Endothelial cell of umbilical vein (primary cell): Measurements from ENCODE around the gene DMD. TPM values are rescaled to one million over a fixed set of nuclear protein-coding genes. Genes with fewer than 3 reads are reported as not detected.

Source experiments
- BruUV-seq: library from RNA; stranded (reverse); fragments of 400-500 nt; replicated peaks from 2 replicates; lab custom pipeline; 2021; lab: Mats Ljungman, UMichigan
- CTCF ChIA-PET: fragments of 300-600, 350-600 bp; sonication (Branson Sonifier 250); formaldehyde crosslinking; loops from one replicate; lab custom pipeline; 2021; ENCODE audit warnings: antibody characterized with exemption, inconsistent platforms; lab: Charles Lee
- POLR2A ChIA-PET: fragments of 300-600, 350-600 bp; sonication (Branson Sonifier 250); formaldehyde crosslinking; loops from one replicate; lab custom pipeline; 2021; ENCODE audit warnings: antibody characterized with exemption, inconsistent platforms; lab: Charles Lee
- DNase-seq: peaks from one replicate; pipeline ENCODE4 v3.0.0-alpha.2; 2011; ENCODE audit warnings: low read depth, low spot score
- FAIRE-seq: peaks from 2 replicates; lab custom pipeline; 2011; peaks lifted over from hg19 to GRCh38; lab: Jason Lieb, UNC
- H2AFZ ChIP-seq: 2 replicates; pipeline ENCODE4 v1.6.0; 2012; ENCODE audit warnings: low read depth, low read length, control low read depth, inconsistent platforms
- H3K27ac ChIP-seq: 2 replicates; pipeline ENCODE4 v1.5.1; 2011; ENCODE audit warnings: low read depth, mild to moderate bottlenecking, control low read depth, low read length, moderate library complexity; ENCODE audit not compliant: insufficient read depth
- H3K27me3 ChIP-seq, 2 experiments: 2 replicates each; pipeline versions ENCODE4 v1.6.0 to v1.6.1; 2011; ENCODE audit warnings: low read length in 2 of 2, mixed read lengths in 1 of 2; ENCODE audit not compliant: control insufficient read depth in 2 of 2, insufficient read depth in 2 of 2
- H3K36me3 ChIP-seq, 2 experiments: 2 replicates in 1 of 2; 3 replicates in 1 of 2; pipeline ENCODE4 v1.5.1; 2011; ENCODE audit warnings: low read length in 2 of 2, mild to moderate bottlenecking in 1 of 2, moderate library complexity in 1 of 2; ENCODE audit not compliant: control insufficient read depth in 2 of 2, insufficient read depth in 2 of 2; ENCODE audit errors: extremely low read depth in 1 of 2
- H3K4me1 ChIP-seq: 3 replicates; pipeline ENCODE4 v1.5.1; 2011; ENCODE audit warnings: mild to moderate bottlenecking, low read length; ENCODE audit not compliant: control insufficient read depth, insufficient read depth; ENCODE audit errors: extremely low read depth
- H3K4me2 ChIP-seq: 2 replicates; pipeline ENCODE4 v1.6.1; 2011; ENCODE audit warnings: low read length, control low read depth, mixed read lengths; ENCODE audit not compliant: insufficient read depth
- H3K4me3 ChIP-seq, 3 experiments: fragments of 200-600 bp in 1 of 3; sonication (generic), shearing (Covaris generic) in 1 of 3; replicated peaks in 1 of 3; 2 replicates each; pipeline ENCODE4 v1.5.1; 2011 to 2016; ENCODE audit warnings: control low read depth in 3 of 3, low read length in 3 of 3, mild to moderate bottlenecking in 2 of 3, inconsistent platforms in 1 of 3, low read depth in 1 of 3, moderate library complexity in 1 of 3; ENCODE audit not compliant: insufficient read depth in 1 of 3
- H3K79me2 ChIP-seq: 2 replicates; pipeline ENCODE4 v1.6.0; 2012; ENCODE audit warnings: low read length, inconsistent platforms; ENCODE audit not compliant: control insufficient read depth, insufficient read depth
- H3K9ac ChIP-seq: replicated peaks from 2 replicates; pipeline ENCODE3; 2011; ENCODE audit warnings: low read length, control low read depth; ENCODE audit not compliant: insufficient read depth; ENCODE audit errors: extremely low read depth
- H3K9me1 ChIP-seq: replicated peaks from 3 replicates; pipeline ENCODE4 v1.6.0; 2011; ENCODE audit warnings: mild to moderate bottlenecking, low read length; ENCODE audit not compliant: control insufficient read depth, insufficient read depth; ENCODE audit errors: extremely low read depth
- H3K9me3 ChIP-seq: replicated peaks from 2 replicates; pipeline ENCODE4 v1.5.1; 2012; ENCODE audit warnings: low read length, inconsistent platforms; ENCODE audit not compliant: control insufficient read depth, insufficient read depth
- H4K20me1 ChIP-seq: replicated peaks from 2 replicates; pipeline ENCODE3; 2011; ENCODE audit warnings: mild to moderate bottlenecking, low read length; ENCODE audit not compliant: control insufficient read depth, insufficient read depth; ENCODE audit errors: extremely low read depth
- CTCF ChIP-seq, 2 donors: IDR thresholded peaks; 1 replicate in 1 of 2; 2 replicates in 1 of 2; pipeline ENCODE4 v1.5.1; 2011; ENCODE audit warnings: low read length in 2 of 2, mild to moderate bottlenecking in 2 of 2, moderate library complexity in 2 of 2, control low read depth in 1 of 2, inconsistent platforms in 1 of 2, low read depth in 1 of 2; ENCODE audit not compliant: insufficient read depth in 1 of 2; ENCODE audit errors: extremely low read depth in 1 of 2
- EZH2 ChIP-seq: IDR thresholded peaks from 2 replicates; pipeline ENCODE4 v1.6.1; 2012; ENCODE audit warnings: borderline replicate concordance, low read depth, mild to moderate bottlenecking, moderate library complexity, low read length, inconsistent platforms; ENCODE audit not compliant: severe bottlenecking
- FOS ChIP-seq: IDR thresholded peaks from 2 replicates; pipeline ENCODE4 v1.6.1; 2011; ENCODE audit warnings: mild to moderate bottlenecking, low read length, moderate library complexity, borderline replicate concordance; ENCODE audit not compliant: insufficient read depth
- GATA2 ChIP-seq: IDR thresholded peaks from 2 replicates; pipeline ENCODE4 v1.7.0; 2011; ENCODE audit warnings: low read depth, mild to moderate bottlenecking, moderate library complexity, mixed read lengths, low read length; ENCODE audit not compliant: insufficient read length, insufficient read depth
- JUN ChIP-seq: IDR thresholded peaks from 2 replicates; pipeline ENCODE4 v1.6.1; 2011; ENCODE audit warnings: borderline replicate concordance, low read depth; ENCODE audit not compliant: insufficient read length, insufficient read depth
- MAX ChIP-seq: IDR thresholded peaks from 2 replicates; pipeline ENCODE4 v1.6.1; 2011; ENCODE audit not compliant: insufficient read depth, insufficient read length
- MYC ChIP-seq: IDR thresholded peaks from one replicate; pipeline ENCODE4 v1.6.1; 2011; ENCODE audit warnings: mild to moderate bottlenecking, low read depth, low read length
- POLR2A ChIP-seq: IDR thresholded peaks from 2 replicates; pipeline ENCODE4 v1.6.1; 2012; ENCODE audit warnings: low read depth, mild to moderate bottlenecking, control low read depth, low read length
- dilution Hi-C: fragments of 300-500 bp; cut with MboI; formaldehyde crosslinking; loops from one replicate; pipeline ENCODE4 v1.15.0; 2019; ENCODE audit warnings: low sequenced_read_pairs; ENCODE audit not compliant: extremely low pct_ligation_motif_present
- intact Hi-C: fragments of 100-400 bp; cut with micrococcal nuclease; formaldehyde crosslinking; loops from one replicate; pipeline ENCODE4 v1.10.0; 2022
- polyA plus RNA-seq, 4 experiments: library from polyadenylated mRNA; depleted of rRNA in 3 of 4; stranded (reverse) in 3 of 4; unstranded in 1 of 4; fragments of >200 nt; gene quantifications; 2 replicates each; pipeline versions ENCODE4 v1.2.1 to v1.2.3, GENCODE V29; 2011 to 2012; ENCODE audit warnings: missing spikeins in 1 of 4
- total RNA-seq: library from RNA; stranded (reverse); gene quantifications from 2 replicates; pipeline ENCODE4 v1.2.3, GENCODE V29; 2021

Gene DMD
- total and polyA plus RNA-seq, 2 donors (not counting 3 experiments of a cell fraction or from before 2014, with no cell fraction given) = 7.3 to 9.0 TPM

- Histone ChIP-seq H3K9ac (no peak overlapping the region), H3K27ac (no peak overlapping the region), H3K9me1 (no peaks in the 10 kb centered on the region), H3K4me3 (no peak overlapping the region), H3K4me1 (no peaks in the 10 kb centered on the region), H4K20me1 (no peaks in the 10 kb centered on the region), H3K79me2 (no peaks in the 10 kb centered on the region), H3K4me2 (no peak overlapping the region), H2AFZ (no peak overlapping the region), H3K36me3 (no peaks in the 10 kb centered on the region), H3K27me3 (no peaks in the 10 kb centered on the region), H3K9me3 (no peaks in the 10 kb centered on the region)
- ChIA-PET POLR2A (no interaction called here), CTCF (no interaction called here)
- BruUV-seq = no TSS peak
- dilution Hi-C loops (no loop called here), intact Hi-C loops (no loop called here)
- TF ChIP-seq FOS (no peak), CTCF (IDR thresholded peaks at IDR 0.05; ENCODE audit: extremely low read depth in 1 of 2, insufficient read depth in 1 of 2, low read depth in 1 of 2, low read length in 2 of 2) (no peak), MYC (no peak), POLR2A (no peak), MAX (no peak), EZH2 (no peak), JUN (no peak), GATA2 (no peak)
- DNase-seq (no peak), FAIRE-seq (no peak)
These were observed 1909.4 kb downstream of the DMD start for GRCh38 chrX:31301941-31302340.
